Skeletal muscle tissue (tissue), 4 donors: ENCODE results near the gene WDR93. TPM values are rescaled to one million over a fixed set of nuclear protein-coding genes. Genes with fewer than 3 reads are reported as not detected.

ENCODE experiments used
- H3K27ac ChIP-seq: one replicate; pipeline ENCODE4 v1.7.0; 2013; ENCODE audit warnings: mild to moderate bottlenecking, low read depth, low read length, inconsistent platforms
- H3K27me3 ChIP-seq, 3 donors: one replicate each; pipeline ENCODE4 v1.7.0; 2013; ENCODE audit warnings: low read length in 3 of 3; ENCODE audit not compliant: control insufficient read depth in 3 of 3, insufficient read depth in 3 of 3
- H3K36me3 ChIP-seq, 3 donors: one replicate each; pipeline ENCODE4 v1.7.0; 2013; ENCODE audit warnings: low read length in 3 of 3; ENCODE audit not compliant: control insufficient read depth in 3 of 3, insufficient read depth in 3 of 3
- H3K4me1 ChIP-seq, 3 donors: one replicate each; pipeline ENCODE4 v1.7.0; 2013; ENCODE audit warnings: low read length in 3 of 3, mild to moderate bottlenecking in 3 of 3; ENCODE audit not compliant: control insufficient read depth in 3 of 3, insufficient read depth in 3 of 3
- H3K4me3 ChIP-seq, 3 donors: one replicate each; pipeline ENCODE4 v1.7.0; 2013; ENCODE audit warnings: low read length in 3 of 3
- H3K9ac ChIP-seq, 3 donors: one replicate each; pipeline ENCODE4 v1.7.0; 2013; ENCODE audit warnings: low read length in 3 of 3, mild to moderate bottlenecking in 3 of 3, moderate library complexity in 2 of 3, low read depth in 1 of 3
- H3K9me3 ChIP-seq, 3 donors: one replicate each; pipeline ENCODE4 v1.7.0; 2013; ENCODE audit warnings: low read length in 3 of 3; ENCODE audit not compliant: control insufficient read depth in 3 of 3
- total RNA-seq: library from RNA; depleted of rRNA; stranded (reverse); fragments of >200 nt; gene quantifications from one replicate; pipeline ENCODE4 v1.2.3, GENCODE V29; 2014
- donor health status: Osteomylitis.

WDR93 gene
- total RNA-seq, 1 donor from 2014 or later = not detected

DNA sequence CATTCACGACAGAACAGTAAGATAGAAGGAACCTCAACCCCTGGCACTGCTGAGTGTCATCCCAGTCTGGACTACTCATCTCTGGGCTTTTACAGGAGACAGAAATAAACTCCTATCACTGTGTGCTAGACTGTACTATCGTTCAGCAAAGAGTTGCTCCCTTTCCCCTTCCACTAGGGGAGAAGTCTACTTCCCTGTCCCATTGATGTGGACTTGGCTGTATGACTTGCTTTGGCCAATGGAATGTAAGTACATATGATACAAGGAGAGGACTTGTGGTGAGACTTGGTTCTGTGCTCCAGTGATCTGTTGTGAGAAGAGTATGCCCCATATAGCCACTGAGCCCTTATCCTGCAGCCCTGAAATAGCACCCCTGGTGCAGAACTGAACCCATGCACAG lies 30.1 kb upstream of the WDR93 start:
- H3K4me1 ChIP-seq = peaks cover 14 to 21% (median 16%) of the 10 kb centered on the region in 3 donors
- H3K27me3 ChIP-seq = no peaks in the 10 kb centered on the region
- no peak overlapping the region for H3K9ac ChIP-seq
- no peak overlapping the region for H3K27ac ChIP-seq
- H3K36me3 ChIP-seq = no peaks in the 10 kb centered on the region
- H3K4me3 ChIP-seq = no peak overlapping the region
- no peaks in the 10 kb centered on the region for H3K9me3 ChIP-seq

DNA sequence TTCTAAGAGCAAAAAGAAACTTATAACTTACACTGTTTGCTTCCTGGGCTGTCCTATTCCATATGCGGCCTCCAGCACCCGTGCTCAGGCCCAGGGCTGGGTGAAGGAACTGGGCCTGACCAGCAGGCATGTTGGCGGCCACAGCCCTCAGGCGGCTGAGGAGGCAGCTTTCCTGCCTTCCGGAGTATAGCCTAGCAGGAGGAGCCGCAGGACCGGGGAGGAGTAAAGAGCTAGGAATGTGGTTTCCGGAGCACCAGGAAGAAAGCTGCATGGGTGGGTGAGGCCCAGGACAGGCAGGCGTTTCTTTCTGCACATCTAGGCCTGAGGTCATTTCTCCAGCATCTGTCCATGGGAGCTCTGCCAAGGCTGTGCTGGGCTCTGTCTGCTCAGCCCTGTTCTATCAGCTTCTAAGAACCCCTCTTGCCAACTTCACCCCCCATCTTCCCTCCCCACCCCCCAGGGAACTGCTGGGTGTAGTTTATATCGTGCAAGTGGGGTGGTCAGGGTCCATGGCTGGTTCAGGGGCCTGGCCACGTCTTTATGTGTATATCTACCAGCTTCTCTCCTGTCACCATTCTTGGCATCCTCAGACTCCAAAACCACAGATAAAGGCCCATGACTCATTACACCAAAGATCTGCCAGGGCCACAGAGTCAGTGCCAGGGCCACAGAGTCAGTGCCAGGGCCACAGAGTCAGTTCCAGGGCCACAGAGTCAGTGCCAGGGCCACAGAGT lies 27.6 kb upstream of the WDR93 start:
- Histone ChIP-seq H3K4me1 (peaks cover 17 to 21% (median 19%) of the 10 kb centered on the region in 3 donors), H3K4me3 (peak overlapping the region in 1 of 3 donors; percentile 46), H3K27ac (peak overlapping the region; percentile 1), H3K9me3 (no peaks in the 10 kb centered on the region), H3K36me3 (no peaks in the 10 kb centered on the region), H3K9ac (peak overlapping the region in 2 of 3 donors; percentile 46 to 59), H3K27me3 (no peaks in the 10 kb centered on the region)

DNA sequence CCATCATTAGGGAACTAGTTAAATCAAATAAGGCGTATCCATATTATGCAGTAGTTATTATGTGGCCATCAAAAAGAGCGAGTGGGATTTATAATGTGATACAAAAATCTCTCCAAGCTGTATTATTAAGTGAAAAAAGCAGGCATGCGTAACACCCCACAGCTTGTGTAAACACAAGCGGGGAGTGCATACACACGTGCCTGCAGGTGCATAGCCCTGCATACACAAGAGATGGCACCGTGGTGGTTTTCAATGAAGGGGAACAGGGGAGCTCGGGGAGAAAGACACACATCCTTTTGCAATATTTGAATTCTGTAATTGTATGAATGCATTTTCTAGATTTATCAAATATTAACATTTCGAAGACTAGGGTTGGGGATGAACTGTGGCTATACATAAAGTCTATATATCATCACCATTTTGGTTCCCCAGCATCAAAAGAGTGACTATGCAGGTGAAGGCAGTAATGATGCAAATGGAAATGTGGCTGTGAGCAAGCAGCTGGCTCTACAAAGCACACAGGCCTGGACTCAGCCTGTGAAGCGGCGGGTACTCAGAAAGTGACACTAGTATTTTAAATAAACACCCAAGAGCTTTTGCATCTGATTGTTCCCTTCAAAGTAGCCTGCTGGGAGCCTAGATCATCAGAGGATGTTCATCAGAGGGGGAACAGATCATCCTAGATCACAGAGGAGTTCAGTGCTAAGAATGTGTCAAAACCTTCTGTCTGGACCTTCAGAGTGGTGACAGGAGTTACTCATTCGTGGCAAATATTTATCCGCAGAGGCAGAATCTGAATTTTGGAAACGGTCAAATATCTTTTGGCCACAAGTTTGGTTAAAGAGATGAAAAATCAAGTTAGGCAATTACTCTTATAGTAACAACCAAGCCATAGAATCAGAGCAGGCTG lies 25.9 kb upstream of the WDR93 start:
- Histone ChIP-seq H3K9ac (peak overlapping the region; percentile 65 to 76 (median 70)), H3K27ac (peak overlapping the region; percentile 3), H3K4me3 (peak overlapping the region; percentile 48 to 63 (median 61)), H3K36me3 (no peaks in the 10 kb centered on the region), H3K9me3 (no peaks in the 10 kb centered on the region), H3K27me3 (no peaks in the 10 kb centered on the region), H3K4me1 (peaks cover 17 to 21% (median 19%) of the 10 kb centered on the region in 3 donors)

DNA sequence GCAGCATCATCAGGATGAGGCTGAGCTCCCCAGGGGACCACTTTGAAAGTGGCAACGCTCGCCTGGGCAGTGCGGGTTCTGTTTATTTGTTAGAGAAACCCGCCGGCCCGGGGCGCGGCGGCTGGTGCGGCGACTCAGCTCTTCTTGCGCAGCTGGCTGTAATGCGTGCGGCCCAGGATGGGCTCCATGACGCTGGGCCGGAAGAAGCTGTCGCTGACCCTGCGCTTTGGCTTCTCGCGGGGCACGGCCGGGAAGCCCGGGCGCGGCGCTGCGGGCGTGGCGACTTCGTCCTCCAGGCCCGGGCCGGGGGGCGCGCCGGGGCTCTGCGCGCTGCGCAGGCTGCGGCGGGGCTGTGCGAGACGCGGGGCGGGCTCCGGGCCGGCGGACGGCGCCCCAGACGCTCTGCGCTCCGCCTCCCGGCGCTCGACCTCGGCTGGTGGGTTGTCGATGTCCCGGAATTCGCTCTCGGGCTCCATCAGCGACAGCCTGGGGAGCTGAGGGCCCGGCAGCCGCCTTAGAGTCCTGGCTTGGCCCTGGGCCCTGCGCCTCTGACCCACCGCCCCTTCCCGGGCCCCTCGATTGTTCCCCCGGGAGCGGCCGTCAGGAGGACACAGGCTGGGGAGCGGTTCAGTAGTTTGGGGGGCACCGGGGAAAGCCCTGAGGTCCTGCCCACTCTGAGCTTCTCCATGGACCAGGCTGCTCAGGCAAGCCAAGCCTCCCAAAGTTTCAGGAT lies 25.0 kb upstream of the WDR93 start:
- peak overlapping the region; percentile 48 to 63 (median 61) for H3K4me3 ChIP-seq
- H3K9ac ChIP-seq = peak overlapping the region; percentile 65 to 76 (median 70)
- peaks cover 17 to 21% (median 19%) of the 10 kb centered on the region in 3 donors for H3K4me1 ChIP-seq
- H3K9me3 ChIP-seq = no peaks in the 10 kb centered on the region
- no peaks in the 10 kb centered on the region for H3K36me3 ChIP-seq
- peak overlapping the region; percentile 79 for H3K27ac ChIP-seq
- no peaks in the 10 kb centered on the region for H3K27me3 ChIP-seq

DNA sequence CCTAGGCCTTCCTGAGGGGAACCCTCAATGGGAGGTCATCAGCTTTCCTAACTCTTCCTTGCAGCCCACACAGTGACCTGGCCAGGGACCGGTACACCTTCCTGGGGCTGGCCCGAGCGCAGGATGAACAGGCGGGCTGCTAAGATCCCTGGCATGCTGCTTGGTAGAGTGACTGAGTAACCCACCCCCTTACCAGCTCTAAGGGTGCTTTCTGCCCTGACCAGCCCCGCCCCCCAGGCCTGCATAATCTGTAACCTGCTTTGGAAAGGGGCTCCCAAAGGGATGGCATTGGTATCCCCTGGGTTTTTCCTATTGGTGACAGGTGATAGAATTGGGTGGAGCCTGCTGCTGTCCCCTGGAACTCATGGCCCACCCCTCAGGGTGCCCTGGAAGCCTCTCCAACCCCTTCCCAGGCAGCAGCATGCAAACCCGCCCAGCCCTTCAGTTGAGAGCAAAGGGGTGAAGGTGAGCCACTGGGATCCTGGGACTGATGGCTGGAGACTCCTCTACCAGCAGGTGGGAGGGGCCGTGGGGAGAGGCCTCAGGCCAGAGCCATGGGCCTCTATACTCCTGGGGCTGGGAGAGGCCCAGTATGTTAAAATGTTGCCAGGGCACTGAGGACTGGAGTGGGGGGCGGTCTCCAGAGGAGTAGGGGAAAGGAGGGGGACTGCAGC lies 24.3 kb upstream of the WDR93 start:
- no peaks in the 10 kb centered on the region for H3K27me3 ChIP-seq
- H3K9ac ChIP-seq = peak overlapping the region; percentile 65 to 76 (median 65)
- no peaks in the 10 kb centered on the region for H3K36me3 ChIP-seq
- H3K4me1 ChIP-seq = peaks cover 17 to 21% (median 19%) of the 10 kb centered on the region in 3 donors
- peak overlapping the region in 1 of 3 donors; percentile 63 for H3K4me3 ChIP-seq
- H3K9me3 ChIP-seq = no peaks in the 10 kb centered on the region
- H3K27ac ChIP-seq = peak overlapping the region; percentile 79

DNA sequence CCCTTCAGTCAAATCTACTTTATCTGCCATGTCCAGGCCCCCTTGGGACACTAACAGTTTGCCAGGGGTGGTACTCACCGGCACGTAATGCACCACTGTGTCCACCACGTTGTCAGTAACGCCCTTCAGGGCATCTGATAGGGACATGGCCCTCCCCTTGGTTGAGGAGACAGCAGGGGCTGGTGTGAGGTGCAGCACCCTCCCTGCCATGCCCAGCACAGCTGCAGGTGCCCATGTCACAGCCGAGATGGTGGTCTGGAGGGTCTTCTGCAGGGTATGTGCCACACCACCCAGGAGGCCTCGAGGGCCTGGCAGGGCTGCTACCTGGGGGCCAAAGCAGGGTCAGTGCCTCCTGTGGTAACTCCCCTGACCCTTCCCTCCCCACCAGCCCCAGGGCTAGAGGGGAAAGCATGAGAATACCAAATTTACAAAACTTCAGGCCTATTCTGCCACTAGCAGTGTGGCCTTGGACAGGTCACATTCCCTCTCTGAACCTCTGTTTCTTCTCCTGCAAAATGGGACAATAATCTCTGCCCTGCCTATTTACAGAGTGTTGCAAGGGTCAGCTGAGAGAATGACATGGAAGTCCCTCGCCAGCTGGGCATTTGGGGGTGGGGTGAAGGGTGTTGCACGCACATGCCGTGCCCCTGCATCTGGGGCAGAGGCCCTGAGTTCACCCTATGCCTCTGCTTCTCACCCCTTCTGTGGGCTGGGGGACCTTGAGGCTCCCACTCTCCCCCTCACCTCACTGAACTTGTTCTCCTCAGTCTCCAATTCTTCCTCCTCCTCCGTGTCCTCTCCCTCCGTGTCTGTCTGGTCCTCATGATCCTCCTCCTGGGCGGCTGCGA lies 23.5 kb upstream of the WDR93 start:
- no peaks in the 10 kb centered on the region for H3K36me3 ChIP-seq
- H3K4me3 ChIP-seq = no peak overlapping the region
- H3K27me3 ChIP-seq = no peaks in the 10 kb centered on the region
- no peaks in the 10 kb centered on the region for H3K9me3 ChIP-seq
- H3K4me1 ChIP-seq = peaks cover 17 to 21% (median 19%) of the 10 kb centered on the region in 3 donors
- H3K9ac ChIP-seq = no peak overlapping the region
- H3K27ac ChIP-seq = no peak overlapping the region

DNA sequence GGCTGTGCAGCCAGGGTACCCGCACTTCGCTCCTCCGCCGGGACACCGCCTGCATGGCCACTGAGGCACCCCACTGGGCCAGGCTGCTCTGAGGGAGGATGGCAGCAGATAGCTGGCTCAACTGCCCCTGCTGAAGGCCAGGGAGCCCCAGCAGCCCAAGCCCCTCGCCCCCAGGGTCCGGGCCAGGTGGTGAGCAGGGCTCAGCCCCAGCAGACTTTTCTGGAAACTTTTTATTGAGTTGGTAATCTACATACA lies 23.0 kb upstream of the WDR93 start:
- Histone ChIP-seq H3K27me3 (no peaks in the 10 kb centered on the region), H3K9me3 (no peaks in the 10 kb centered on the region), H3K4me3 (no peak overlapping the region), H3K4me1 (peaks cover 14 to 17% (median 15%) of the 10 kb centered on the region in 3 donors), H3K9ac (no peak overlapping the region), H3K36me3 (no peaks in the 10 kb centered on the region), H3K27ac (no peak overlapping the region)

DNA sequence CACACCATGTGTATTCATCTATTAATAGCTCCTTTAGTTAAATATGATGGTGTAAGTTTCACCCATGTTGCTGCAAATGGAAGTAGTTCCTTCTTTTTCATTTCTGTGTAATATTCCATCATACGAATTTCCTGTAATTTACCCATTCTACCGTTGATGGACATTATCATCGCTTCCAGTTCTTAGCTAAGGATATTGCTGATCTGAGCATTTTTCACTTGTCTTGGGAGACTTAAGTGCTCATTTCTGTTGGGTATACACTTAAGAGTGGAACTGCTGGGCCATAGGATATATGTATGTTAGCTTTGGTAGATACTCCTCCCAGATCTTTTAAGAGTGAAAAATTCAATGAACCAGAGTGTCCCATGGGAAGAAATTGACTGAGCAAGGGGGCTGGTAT lies 22.4 kb upstream of the WDR93 start:
- Histone ChIP-seq H3K36me3 (no peaks in the 10 kb centered on the region), H3K4me1 (peaks cover 11 to 13% (median 12%) of the 10 kb centered on the region in 3 donors), H3K27me3 (no peaks in the 10 kb centered on the region), H3K9ac (no peak overlapping the region), H3K4me3 (no peak overlapping the region), H3K9me3 (no peaks in the 10 kb centered on the region), H3K27ac (no peak overlapping the region)
